Chondrocyte (in vitro differentiated cells): ENCODE data around the gene BAG1. TPM values are rescaled to one million over a fixed set of nuclear protein-coding genes. Genes with fewer than 3 reads are reported as not detected.

Source experiments
- DNase-seq: peaks from one replicate; pipeline ENCODE4 v3.0.0; 2021; ENCODE audit warnings: mixed read lengths, low spot score
- H3K27ac Mint-ChIP-seq: one replicate; pipeline ENCODE4 v1.8.0; 2021; ENCODE audit warnings: mild to moderate bottlenecking, moderate library complexity, mixed read lengths; ENCODE audit not compliant: unreplicated experiment
- H3K27me3 Mint-ChIP-seq: 2 replicates; pipeline ENCODE4 v1.8.0; 2021; ENCODE audit warnings: low read depth, mixed read lengths
- H3K36me3 Mint-ChIP-seq: 2 replicates; pipeline ENCODE4 v1.8.0; 2021; ENCODE audit warnings: low read depth, mixed read lengths
- H3K4me1 Mint-ChIP-seq: 2 replicates; pipeline ENCODE4 v1.8.0; 2021; ENCODE audit warnings: low read depth, mild to moderate bottlenecking, mixed read lengths
- H3K4me3 Mint-ChIP-seq: one replicate; pipeline ENCODE4 v1.8.0; 2021; ENCODE audit warnings: mild to moderate bottlenecking, moderate library complexity, mixed read lengths; ENCODE audit not compliant: unreplicated experiment
- H3K9me3 Mint-ChIP-seq: 2 replicates; pipeline ENCODE4 v1.8.0; 2021; ENCODE audit warnings: low read depth, mixed read lengths
- CTCF ChIP-seq: fragments of 200-600 bp; sonication (generic); IDR thresholded peaks from 2 replicates; pipeline ENCODE4 v1.5.0; 2021; ENCODE audit warnings: antibody characterized with exemption, mild to moderate bottlenecking, moderate library complexity
- total RNA-seq: library from RNA; stranded (reverse); gene quantifications from 3 replicates; pipeline ENCODE4 v1.2.1, GENCODE V29; 2021

BAG1 gene
- total RNA-seq, 1 donor from 2014 or later = 51.1 TPM

GRCh38 chr9:33289936-33290246 is 25.4 kb upstream of the BAG1 start:
- peak overlapping the region; percentile 95 for H3K4me3 Mint-ChIP-seq

GRCh38 chr9:33289496-33289895 is 25.0 kb upstream of the BAG1 start:
- peaks cover 7% of the 10 kb centered on the region for H3K36me3 Mint-ChIP-seq
- no peaks in the 10 kb centered on the region for H3K27me3 Mint-ChIP-seq
- peak overlapping the region; percentile 95 for H3K4me3 Mint-ChIP-seq
- peak overlapping the region; percentile 100 for H3K27ac Mint-ChIP-seq
- no peak for DNase-seq
- no peaks in the 10 kb centered on the region for H3K9me3 Mint-ChIP-seq
- peaks cover 36% of the 10 kb centered on the region for H3K4me1 Mint-ChIP-seq
- TF ChIP-seq CTCF = no peak

More at GRCh38 chr9:33289936-33290246, 25.4 kb upstream of the BAG1 start:
- peak overlapping the region; percentile 100 for H3K27ac Mint-ChIP-seq
- H3K4me1 Mint-ChIP-seq = peaks cover 36% of the 10 kb centered on the region
- H3K27me3 Mint-ChIP-seq = no peaks in the 10 kb centered on the region
- TF ChIP-seq CTCF = no peak
- H3K36me3 Mint-ChIP-seq = peaks cover 11% of the 10 kb centered on the region
- H3K9me3 Mint-ChIP-seq = no peaks in the 10 kb centered on the region
- DNase-seq = no peak

GRCh38 chr9:33288828-33289483 is 24.4 kb upstream of the BAG1 start:
- no peak for TF ChIP-seq CTCF

GRCh38 chr9:33288235-33288634 is 23.7 kb upstream of the BAG1 start:
- Mint-ChIP-seq H3K27ac (peak overlapping the region; percentile 73), H3K4me1 (peaks cover 33% of the 10 kb centered on the region), H3K36me3 (peaks cover 6% of the 10 kb centered on the region), H3K4me3 (no peak overlapping the region), H3K27me3 (no peaks in the 10 kb centered on the region), H3K9me3 (no peaks in the 10 kb centered on the region)
- TF ChIP-seq CTCF = no peak
- no peak for DNase-seq

More at GRCh38 chr9:33288828-33289483, 24.4 kb upstream of the BAG1 start:
- no peak overlapping the region for H3K4me3 Mint-ChIP-seq
- DNase-seq = no peak
- no peaks in the 10 kb centered on the region for H3K27me3 Mint-ChIP-seq
- no peaks in the 10 kb centered on the region for H3K9me3 Mint-ChIP-seq
- peaks cover 6% of the 10 kb centered on the region for H3K36me3 Mint-ChIP-seq
- peaks cover 36% of the 10 kb centered on the region for H3K4me1 Mint-ChIP-seq
- peak overlapping the region; percentile 100 for H3K27ac Mint-ChIP-seq

GRCh38 chr9:33287087-33287490 is 22.6 kb upstream of the BAG1 start:
- TF ChIP-seq CTCF = peak; percentile 86
- Mint-ChIP-seq H3K27ac (peak overlapping the region; percentile 73), H3K27me3 (no peaks in the 10 kb centered on the region), H3K36me3 (peaks cover 3% of the 10 kb centered on the region), H3K9me3 (no peaks in the 10 kb centered on the region), H3K4me3 (no peak overlapping the region), H3K4me1 (peaks cover 21% of the 10 kb centered on the region)
- no peak for DNase-seq
